Cardiac fibroblast (primary cell): ENCODE data around the gene ATG4C.
"Not testable (repeated sequence)": the region's sequence is repeated elsewhere in the genome, so short reads cannot be mapped to it uniquely, and the experiment has no call there.

Experiments
- DNase-seq, 2 donors: peaks; one replicate each; pipeline versions ENCODE4 v3.0.0 to v3.0.0-alpha.2; 2010; ENCODE audit warnings: low read depth in 2 of 2
- H3K4me3 ChIP-seq, 2 donors: replicated peaks in 1 of 2; 1 replicate in 1 of 2; 2 replicates in 1 of 2; pipeline ENCODE4 v1.5.1; 2011; ENCODE audit warnings: low read depth in 2 of 2, low read length in 2 of 2, mild to moderate bottlenecking in 2 of 2, moderate library complexity in 1 of 2
- CTCF ChIP-seq: IDR thresholded peaks from one replicate; pipeline ENCODE4 v1.5.1; 2011; ENCODE audit warnings: low read depth, mild to moderate bottlenecking, low read length, inconsistent platforms

ATG4C gene

GRCh38 chr1:62783736-62784508 lies at the start of gene ATG4C:
Gene ATG4C, plus strand, starts transcription at chr1:62784132. Its CDS starts 19,655 bp downstream, at chr1:62803787.
- H3K4me3 ChIP-seq = peak within 1 kb of the TSS; percentile 75 to 91
- peak; percentile 0 for TF ChIP-seq CTCF

GRCh38 chr1:62735491-62736171 lies 48.3 kb upstream of the ATG4C start:
- peak; percentile 52 to 55 for DNase-seq
- TF ChIP-seq CTCF = no peak
- H3K4me3 ChIP-seq = no peak overlapping the region

More at GRCh38 chr1:62783736-62784508, at the start of gene ATG4C:
- DNase-seq = peak; percentile 99

- not testable (repeated sequence) for H3K4me3 ChIP-seq, DNase-seq
Observed at GRCh38 chr1:62740701-62741100, 43.2 kb upstream of the ATG4C start.

GRCh38 chr1:62744611-62745577 lies 39.0 kb upstream of the ATG4C start:
- no peak overlapping the region for H3K4me3 ChIP-seq
- no peak for TF ChIP-seq CTCF
- DNase-seq = peak in 1 of 2 donors; percentile 43

GRCh38 chr1:62746086-62746808 lies 37.7 kb upstream of the ATG4C start:
- TF ChIP-seq CTCF = peak; percentile 39
- peak overlapping the region in 1 of 2 donors; percentile 7 for H3K4me3 ChIP-seq
- DNase-seq = peak; percentile 76 to 77

- DNase-seq = no peak
- no peak for TF ChIP-seq CTCF
- H3K4me3 ChIP-seq = no peak overlapping the region
Observed at GRCh38 chr1:62746809-62747138, 37.2 kb upstream of the ATG4C start.
